AG09319 (cell line): ENCODE measurements around the gene DIP2C.

ENCODE experiments used
- DNase-seq: peaks from one replicate; pipeline ENCODE4 v3.0.0-alpha.2; 2010; ENCODE audit warnings: low read depth; ENCODE audit errors: extremely low read depth
- CTCF ChIP-seq: IDR thresholded peaks from 2 replicates; pipeline ENCODE4 v1.5.1; 2011; ENCODE audit warnings: low read depth, mild to moderate bottlenecking, inconsistent platforms, low read length, moderate library complexity

DIP2C gene

GRCh38 chr10:566241-566885 is 123.1 kb downstream of the DIP2C start:
- no peak for TF ChIP-seq CTCF
- no peak for DNase-seq

GRCh38 chr10:565676-566075 is 123.8 kb downstream of the DIP2C start:
- TF ChIP-seq CTCF = no peak
- no peak for DNase-seq

- no peak for DNase-seq
- TF ChIP-seq CTCF = no peak
Measured at GRCh38 chr10:565146-565545, 124.3 kb downstream of the DIP2C start.

DNA sequence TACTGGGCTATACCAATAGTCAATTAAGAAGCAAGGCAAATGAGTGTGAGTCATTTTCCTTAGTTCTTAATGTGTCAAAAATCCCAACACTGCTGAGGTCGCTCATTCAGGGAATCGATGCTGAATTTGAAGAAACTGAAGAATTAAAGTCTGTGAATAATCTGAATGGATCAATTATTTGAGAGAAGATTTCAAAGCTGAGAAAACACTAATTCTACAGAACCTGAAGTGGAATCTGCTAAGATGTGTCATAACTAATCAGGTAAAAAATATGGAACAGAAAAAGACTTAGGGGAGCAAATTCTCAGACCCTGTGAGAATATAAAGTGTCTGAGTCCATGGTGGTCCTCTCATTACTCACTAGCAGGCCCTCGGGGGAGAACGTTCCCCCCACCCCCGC is 125.6 kb downstream of the DIP2C start:
- TF ChIP-seq CTCF = no peak
- no peak for DNase-seq

DNA sequence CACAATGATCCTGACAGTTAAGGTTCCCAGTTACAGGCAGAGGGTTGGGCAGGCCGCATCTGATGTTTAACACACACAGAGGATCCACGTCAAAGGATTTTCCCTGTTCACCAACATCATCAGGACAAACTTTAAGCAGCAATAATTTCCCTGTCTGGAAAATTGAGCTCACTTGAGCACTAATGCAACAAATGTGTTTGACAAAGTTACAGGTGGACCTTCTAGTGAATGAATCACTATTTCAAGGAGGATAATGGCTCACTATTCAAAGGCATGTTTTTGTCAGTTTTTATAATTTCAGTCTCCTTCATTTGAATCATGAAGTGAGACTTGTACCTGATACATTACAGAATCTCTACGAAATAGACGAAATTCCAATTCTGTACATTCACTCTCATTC is 127.3 kb downstream of the DIP2C start:
- no peak for DNase-seq
- no peak for TF ChIP-seq CTCF

- no peak for DNase-seq
- TF ChIP-seq CTCF = no peak
Measured at GRCh38 chr10:561721-562120, 127.7 kb downstream of the DIP2C start.

- no peak for TF ChIP-seq CTCF
Measured at GRCh38 chr10:560314-560992, 129.0 kb downstream of the DIP2C start.

More at GRCh38 chr10:560314-560992, 129.0 kb downstream of the DIP2C start:
- no peak for DNase-seq
